Mesodermal cell (in vitro differentiated cells): Measurements from ENCODE around the gene MYO7B.

ENCODE experiments used
- H3K27ac ChIP-seq: 2 replicates; pipeline ENCODE4 v1.7.0; 2013; ENCODE audit warnings: mild to moderate bottlenecking, low read depth, low read length, moderate library complexity; ENCODE audit not compliant: severe bottlenecking
- H3K36me3 ChIP-seq: 2 replicates; pipeline ENCODE4 v1.7.1; 2013; ENCODE audit warnings: mild to moderate bottlenecking, low read length, moderate library complexity; ENCODE audit not compliant: control insufficient read depth, insufficient read depth
- H3K4me1 ChIP-seq: one replicate; pipeline ENCODE4 v1.7.1; 2013; ENCODE audit warnings: mild to moderate bottlenecking, low read length; ENCODE audit not compliant: insufficient read depth, control insufficient read depth, poor library complexity, severe bottlenecking
- H3K4me3 ChIP-seq: 2 replicates; pipeline ENCODE4 v1.7.0; 2013; ENCODE audit warnings: low read length, control low read depth, mild to moderate bottlenecking; ENCODE audit not compliant: insufficient read depth, poor library complexity, severe bottlenecking; ENCODE audit errors: extremely low read depth
- H3K9me3 ChIP-seq: 2 replicates; pipeline ENCODE4 v1.7.1; 2013; ENCODE audit warnings: mild to moderate bottlenecking, low read length, moderate library complexity; ENCODE audit not compliant: control insufficient read depth
- WGBS, 2 experiments: methylation state at CpG; one replicate each; pipeline ENCODE4 v1.1.5; 2013; ENCODE audit warnings: missing lambda C conversion rate in 2 of 2; ENCODE audit not compliant: insufficient coverage in 2 of 2; 5-methylcytosine and 5-hydroxymethylcytosine counted together

The MYO7B gene

GRCh38 chr2:127678531-127678930 is 143.0 kb downstream of the MYO7B start:
- Histone ChIP-seq H3K27ac (no peak overlapping the region), H3K4me3 (no peak overlapping the region), H3K4me1 (peaks cover 7% of the 10 kb centered on the region), H3K9me3 (no peaks in the 10 kb centered on the region), H3K36me3 (no peaks in the 10 kb centered on the region)
- WGBS, 2 experiments, result 80 to 91% methylated on average over 9 to 10 of the region's 10 CpGs

GRCh38 chr2:127678991-127679390 is 143.5 kb downstream of the MYO7B start:
- Histone ChIP-seq H3K27ac (no peak overlapping the region), H3K4me1 (peaks cover 10% of the 10 kb centered on the region), H3K36me3 (no peaks in the 10 kb centered on the region), H3K4me3 (no peak overlapping the region), H3K9me3 (no peaks in the 10 kb centered on the region)
- 93% methylated on average over 2 of the region's 6 CpGs; no CpG with 5 or more reads in 1 of the 2 experiments for WGBS, 2 experiments

GRCh38 chr2:127679680-127680361 is 144.3 kb downstream of the MYO7B start:
- Histone ChIP-seq H3K9me3 (no peaks in the 10 kb centered on the region), H3K4me3 (no peak overlapping the region), H3K4me1 (peaks cover 11% of the 10 kb centered on the region), H3K27ac (no peak overlapping the region), H3K36me3 (no peaks in the 10 kb centered on the region)
- WGBS, 2 experiments, result 91 to 92% methylated on average over 6 to 13 of the region's 15 CpGs

- 90 to 93% methylated on average over 14 to 19 of the region's 19 CpGs for WGBS, 2 experiments
- Histone ChIP-seq H3K4me3 (no peak overlapping the region), H3K9me3 (no peaks in the 10 kb centered on the region), H3K27ac (no peak overlapping the region), H3K36me3 (no peaks in the 10 kb centered on the region), H3K4me1 (peaks cover 11% of the 10 kb centered on the region)
Observed at GRCh38 chr2:127680706-127681287, 145.3 kb downstream of the MYO7B start.

- Histone ChIP-seq H3K9me3 (no peaks in the 10 kb centered on the region), H3K27ac (no peak overlapping the region), H3K36me3 (no peaks in the 10 kb centered on the region), H3K4me3 (no peak overlapping the region), H3K4me1 (peaks cover 11% of the 10 kb centered on the region)
- 85 to 86% methylated on average over 21 to 25 of the region's 25 CpGs for WGBS, 2 experiments
Observed at GRCh38 chr2:127681288-127681804, 145.9 kb downstream of the MYO7B start.

- WGBS, 2 experiments, result 94 to 95% methylated on average over 3 to 4 of the region's 6 CpGs
- Histone ChIP-seq H3K36me3 (no peaks in the 10 kb centered on the region), H3K27ac (no peak overlapping the region), H3K4me3 (no peak overlapping the region), H3K9me3 (no peaks in the 10 kb centered on the region), H3K4me1 (peaks cover 11% of the 10 kb centered on the region)
Observed at GRCh38 chr2:127681976-127682857, 146.7 kb downstream of the MYO7B start.

GRCh38 chr2:127683056-127683455 is 147.6 kb downstream of the MYO7B start:
- no peaks in the 10 kb centered on the region for H3K9me3 ChIP-seq
- no peak overlapping the region for H3K27ac ChIP-seq
- no peaks in the 10 kb centered on the region for H3K36me3 ChIP-seq
- H3K4me1 ChIP-seq, result peaks cover 11% of the 10 kb centered on the region
- H3K4me3 ChIP-seq, result no peak overlapping the region

GRCh38 chr2:127683757-127684156 is 148.3 kb downstream of the MYO7B start:
- Histone ChIP-seq H3K27ac (no peak overlapping the region), H3K9me3 (no peaks in the 10 kb centered on the region), H3K4me3 (no peak overlapping the region)

GRCh38 chr2:127685410-127686080 is 150.1 kb downstream of the MYO7B start:
- no peak overlapping the region for H3K27ac ChIP-seq
- H3K4me1 ChIP-seq, result peaks cover 11% of the 10 kb centered on the region
- no peak overlapping the region for H3K4me3 ChIP-seq
- 83 to 86% methylated on average over 6 to 8 of the region's 8 CpGs for WGBS, 2 experiments
- no peaks in the 10 kb centered on the region for H3K36me3 ChIP-seq
- peaks cover 9% of the 10 kb centered on the region for H3K9me3 ChIP-seq

More at GRCh38 chr2:127683757-127684156, 148.3 kb downstream of the MYO7B start:
- no peaks in the 10 kb centered on the region for H3K36me3 ChIP-seq
- 93 to 94% methylated on average over 9 to 11 of the region's 15 CpGs for WGBS, 2 experiments
- peaks cover 11% of the 10 kb centered on the region for H3K4me1 ChIP-seq
